ENCODE data around the gene NMNAT2.

GRCh38 chr1:183234660-183235476 is 183.3 kb downstream of the NMNAT2 start:
- TF ChIP-seq, protein P1, sequence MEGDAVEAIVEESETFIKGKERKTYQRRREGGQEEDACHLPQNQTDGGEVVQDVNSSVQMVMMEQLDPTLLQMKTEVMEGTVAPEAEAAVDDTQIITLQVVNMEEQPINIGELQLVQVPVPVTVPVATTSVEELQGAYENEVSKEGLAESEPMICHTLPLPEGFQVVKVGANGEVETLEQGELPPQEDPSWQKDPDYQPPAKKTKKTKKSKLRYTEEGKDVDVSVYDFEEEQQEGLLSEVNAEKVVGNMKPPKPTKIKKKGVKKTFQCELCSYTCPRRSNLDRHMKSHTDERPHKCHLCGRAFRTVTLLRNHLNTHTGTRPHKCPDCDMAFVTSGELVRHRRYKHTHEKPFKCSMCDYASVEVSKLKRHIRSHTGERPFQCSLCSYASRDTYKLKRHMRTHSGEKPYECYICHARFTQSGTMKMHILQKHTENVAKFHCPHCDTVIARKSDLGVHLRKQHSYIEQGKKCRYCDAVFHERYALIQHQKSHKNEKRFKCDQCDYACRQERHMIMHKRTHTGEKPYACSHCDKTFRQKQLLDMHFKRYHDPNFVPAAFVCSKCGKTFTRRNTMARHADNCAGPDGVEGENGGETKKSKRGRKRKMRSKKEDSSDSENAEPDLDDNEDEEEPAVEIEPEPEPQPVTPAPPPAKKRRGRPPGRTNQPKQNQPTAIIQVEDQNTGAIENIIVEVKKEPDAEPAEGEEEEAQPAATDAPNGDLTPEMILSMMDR (IDR thresholded peaks at IDR 0.05; ENCODE audit: insufficient read depth, low read depth, low read length), result peak; percentile 96
- TF ChIP-seq EZH2 (IDR thresholded peaks at IDR 0.05; ENCODE audit: insufficient read depth, low read length), result no peak
